ENCODE measurements around the gene RBBP4.
"Not testable (repeated sequence)": the region's sequence is repeated elsewhere in the genome, so short reads cannot be mapped to it uniquely, and the experiment has no call there.

RBBP4 gene

DNA sequence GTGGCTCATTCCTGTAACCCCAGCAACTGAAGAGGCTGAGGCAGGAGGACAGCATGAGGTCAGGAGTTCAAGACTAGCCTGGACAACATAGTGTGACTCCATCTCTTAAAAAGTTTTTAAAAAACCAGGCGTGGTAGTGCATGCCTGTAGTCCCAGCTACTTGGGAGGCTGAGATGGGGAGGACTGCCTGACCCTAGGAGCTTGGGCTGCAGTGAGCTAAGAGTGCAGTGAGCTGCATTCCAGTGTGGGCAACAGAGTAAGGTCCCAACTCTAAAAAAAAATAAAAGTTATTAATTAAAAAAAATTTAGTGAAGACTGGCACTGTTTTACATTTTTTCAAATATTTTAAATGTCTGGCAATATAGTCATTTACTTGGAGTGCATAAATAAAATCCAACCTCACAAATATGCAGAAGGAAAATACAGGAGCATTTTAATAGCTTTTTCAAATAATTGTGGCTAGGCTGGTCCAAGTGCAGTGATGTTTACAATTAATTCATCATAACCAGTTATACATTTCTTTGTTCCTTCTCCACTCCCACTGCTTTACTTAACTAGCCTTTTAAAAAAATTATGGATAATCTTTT lies 11.4 kb upstream of the RBBP4 start:
- no peak for DNase-seq (ENCODE audit: low read depth in 2 of 3, low spot score in 1 of 3)

GRCh38 chr1:32642292-32642827 lies 8.6 kb upstream of the RBBP4 start:
- DNase-seq (ENCODE audit: low read depth in 2 of 3, low spot score in 1 of 3) = not testable (repeated sequence)

GRCh38 chr1:32644426-32644825 lies 6.6 kb upstream of the RBBP4 start:
- no peak for DNase-seq (ENCODE audit: low read depth in 2 of 3, low spot score in 1 of 3)

GRCh38 chr1:32647308-32648134 lies 3.5 kb upstream of the RBBP4 start:
- no peak for DNase-seq (ENCODE audit: low read depth in 2 of 3, low spot score in 1 of 3)

DNA sequence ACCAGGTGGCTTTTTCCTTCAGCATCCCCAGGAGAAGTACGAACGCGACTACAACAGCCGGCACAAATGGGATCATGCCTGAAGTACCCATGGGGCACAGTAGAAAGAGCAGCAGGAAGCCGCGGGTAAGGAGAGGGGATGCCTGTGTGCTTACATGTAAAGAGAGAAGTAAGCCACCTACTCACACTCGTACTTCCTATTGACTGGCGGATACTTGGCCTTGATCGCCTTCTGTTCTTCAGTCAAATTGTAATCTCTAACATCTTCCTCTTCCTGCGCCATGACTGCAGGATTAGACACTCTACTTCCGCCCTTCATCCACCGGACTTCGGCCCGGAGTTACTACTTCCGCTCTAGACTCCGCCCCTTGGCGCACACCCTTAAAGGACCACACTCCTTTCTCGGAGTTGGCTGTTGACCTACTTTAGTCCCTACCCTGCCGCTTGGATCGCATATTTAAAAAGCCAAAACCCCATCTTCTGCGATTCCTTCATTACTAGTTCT lies 708 bp upstream of the RBBP4 start, which contains the start of gene ZBTB8OS:
Gene ZBTB8OS (minus strand): TSS at position 303 of the 504 bp plus-strand sequence. CDS start 21 bp downstream, at position 282.
- peak; percentile 74 to 81 (median 80) for DNase-seq (ENCODE audit: low read depth in 2 of 3, low spot score in 1 of 3)

DNA sequence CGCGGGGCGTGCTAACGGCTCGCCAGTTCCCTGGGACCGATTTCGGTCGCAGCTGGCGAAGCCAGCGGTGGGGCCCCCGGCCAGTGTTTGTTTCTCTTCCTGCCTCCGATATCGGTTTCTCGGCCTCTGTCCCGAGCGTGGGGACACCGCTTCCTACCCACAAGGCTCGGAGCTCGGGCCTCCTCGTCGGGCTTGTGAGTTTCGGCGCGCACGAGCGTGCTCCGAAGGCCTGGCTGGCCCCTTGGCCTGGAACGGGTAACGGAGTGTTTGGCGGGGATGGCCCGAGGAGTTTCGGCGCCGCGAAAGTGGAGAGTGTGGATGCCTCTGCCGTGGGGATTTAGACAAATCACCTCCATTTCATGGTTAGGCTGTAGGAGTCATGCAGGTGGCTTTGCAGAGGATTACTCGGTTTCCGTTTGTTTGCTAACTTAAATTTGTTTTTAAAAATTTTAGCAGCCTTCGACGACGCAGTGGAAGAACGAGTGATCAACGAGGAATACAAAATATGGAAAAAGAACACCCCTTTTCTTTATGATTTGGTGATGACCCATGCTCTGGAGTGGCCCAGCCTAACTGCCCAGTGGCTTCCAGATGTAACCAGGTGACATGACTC lies 559 bp downstream of the RBBP4 start:
- DNase-seq (ENCODE audit: low read depth in 2 of 3, low spot score in 1 of 3) = no peak

DNA sequence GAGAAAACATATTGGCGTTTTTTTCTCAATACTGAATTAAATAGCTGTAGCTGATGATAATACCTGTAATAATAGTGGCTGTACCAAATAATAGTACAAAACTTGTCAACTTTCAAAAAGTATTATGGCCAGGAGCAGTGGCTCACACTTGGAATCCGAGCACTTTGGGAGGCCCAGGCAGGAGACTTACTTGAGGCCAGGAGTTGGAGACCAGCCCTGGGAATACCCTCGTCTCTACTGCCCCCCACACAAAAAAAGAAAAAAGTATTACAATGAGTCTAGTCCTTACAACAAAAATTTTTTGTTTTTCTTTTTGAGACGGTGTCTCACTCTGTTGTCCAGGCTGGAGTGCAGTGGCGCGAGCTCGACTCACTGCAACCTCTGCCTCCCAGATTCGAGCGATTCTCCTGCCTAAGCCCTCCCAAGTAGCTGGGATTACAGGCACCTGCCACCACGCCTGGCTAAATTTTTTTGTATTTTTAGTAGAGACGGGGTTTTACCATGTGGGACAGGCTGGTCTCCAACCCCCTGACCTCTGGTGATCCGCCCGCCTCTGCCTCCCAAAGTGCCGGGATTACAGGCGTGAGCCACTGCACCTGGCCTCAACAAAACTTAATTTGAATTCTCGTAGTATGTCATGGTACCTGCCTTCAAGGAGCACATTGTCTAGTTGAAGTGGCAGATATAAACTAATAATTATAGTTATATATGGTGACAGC lies 1.4 kb downstream of the RBBP4 start:
- DNase-seq (ENCODE audit: low read depth in 2 of 3, low spot score in 1 of 3) = no peak

GRCh38 chr1:32659581-32659980 lies 8.6 kb downstream of the RBBP4 start:
- DNase-seq (ENCODE audit: low read depth in 2 of 3, low spot score in 1 of 3) = no peak

DNA sequence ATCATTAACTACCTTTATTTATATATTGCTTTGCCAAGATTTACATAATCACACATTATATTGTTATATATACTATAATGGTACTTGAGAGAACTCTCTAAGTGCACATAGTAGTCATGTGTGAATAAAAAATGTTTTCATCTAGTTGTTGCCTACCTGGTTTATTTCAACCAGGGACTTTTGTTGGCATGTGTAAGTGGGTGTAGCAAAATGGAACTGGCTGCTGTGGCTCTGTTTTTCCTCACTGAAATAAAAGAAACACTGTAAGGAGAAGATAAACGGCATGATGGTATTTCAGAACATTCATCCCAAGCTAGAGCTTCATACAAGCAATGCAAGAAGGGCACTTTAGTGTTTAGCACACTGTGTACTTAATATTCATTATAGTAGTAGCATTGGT lies 14.9 kb downstream of the RBBP4 start:
- no peak for DNase-seq (ENCODE audit: low read depth in 2 of 3, low spot score in 1 of 3)

DNA sequence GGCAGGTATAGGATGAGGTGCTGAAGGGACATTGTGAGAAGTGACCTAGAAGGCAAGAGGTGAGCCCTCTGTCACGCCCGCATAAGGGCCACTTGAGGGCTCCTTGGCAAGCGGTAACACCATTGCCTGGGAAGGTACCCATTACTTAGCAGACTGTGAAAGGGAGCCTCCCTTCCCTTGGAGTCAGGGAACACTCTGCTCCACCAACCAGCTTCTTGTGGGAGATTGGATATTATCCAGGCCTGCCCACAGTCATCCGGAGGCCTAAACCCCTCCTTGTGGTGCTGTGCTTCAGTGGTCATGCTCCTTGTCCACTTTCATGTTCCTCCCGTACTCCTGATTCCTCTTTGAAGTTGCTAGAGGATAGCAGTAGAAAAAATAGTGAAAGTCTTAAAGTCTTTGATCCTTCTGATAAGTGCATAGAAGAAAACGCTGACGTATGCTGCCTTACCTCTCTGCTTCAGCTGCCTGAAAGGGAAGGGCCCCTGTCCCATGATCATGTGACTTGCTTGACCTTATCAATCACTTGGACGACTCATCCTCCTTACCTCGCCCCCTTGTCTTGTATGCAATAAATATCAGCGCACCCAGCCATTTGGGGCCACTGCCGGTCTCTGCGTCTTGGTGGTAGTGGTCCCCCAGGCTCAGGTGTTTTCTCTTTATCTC lies 16.0 kb downstream of the RBBP4 start:
- no peak for DNase-seq (ENCODE audit: low read depth in 2 of 3, low spot score in 1 of 3)

DNA sequence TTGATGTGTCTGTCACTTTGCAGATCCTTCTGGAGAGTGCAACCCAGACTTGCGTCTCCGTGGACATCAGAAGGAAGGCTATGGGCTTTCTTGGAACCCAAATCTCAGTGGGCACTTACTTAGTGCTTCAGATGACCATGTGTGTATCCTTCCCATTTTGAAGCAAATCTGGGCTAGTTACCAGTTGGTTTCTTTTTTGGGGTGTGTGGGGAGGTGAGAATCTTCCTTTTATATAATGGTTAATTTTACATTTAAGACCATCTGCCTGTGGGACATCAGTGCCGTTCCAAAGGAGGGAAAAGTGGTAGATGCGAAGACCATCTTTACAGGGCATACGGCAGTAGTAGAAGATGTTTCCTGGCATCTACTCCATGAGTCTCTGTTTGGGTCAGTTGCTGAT lies 17.7 kb downstream of the RBBP4 start:
- not testable (repeated sequence) for DNase-seq (ENCODE audit: low read depth in 2 of 3, low spot score in 1 of 3)

DNA sequence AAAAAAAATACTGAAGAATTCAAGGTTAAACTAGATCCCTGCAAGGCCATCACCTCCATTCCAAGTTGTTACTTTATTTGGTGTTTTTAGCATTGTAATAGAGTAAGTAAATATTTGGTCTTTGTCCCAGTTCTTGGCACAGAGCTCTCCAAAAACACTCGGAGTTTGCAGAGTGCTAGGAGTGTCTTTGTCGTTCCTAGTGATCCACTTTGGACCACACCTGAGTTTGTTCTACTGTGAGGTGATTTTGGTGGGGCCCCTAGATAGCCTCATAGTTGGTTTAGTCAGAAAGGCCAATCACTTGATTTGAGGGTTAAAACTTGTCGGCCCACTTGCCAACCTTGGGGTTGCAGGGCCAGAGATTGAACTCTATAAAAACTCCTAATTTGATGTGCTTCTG lies 25.9 kb downstream of the RBBP4 start:
- no peak for DNase-seq (ENCODE audit: low read depth in 2 of 3, low spot score in 1 of 3)

- DNase-seq (ENCODE audit: low read depth in 2 of 3, low spot score in 1 of 3) = not testable (repeated sequence)
Observed at GRCh38 chr1:32679993-32680392, 29.0 kb downstream of the RBBP4 start.

DNA sequence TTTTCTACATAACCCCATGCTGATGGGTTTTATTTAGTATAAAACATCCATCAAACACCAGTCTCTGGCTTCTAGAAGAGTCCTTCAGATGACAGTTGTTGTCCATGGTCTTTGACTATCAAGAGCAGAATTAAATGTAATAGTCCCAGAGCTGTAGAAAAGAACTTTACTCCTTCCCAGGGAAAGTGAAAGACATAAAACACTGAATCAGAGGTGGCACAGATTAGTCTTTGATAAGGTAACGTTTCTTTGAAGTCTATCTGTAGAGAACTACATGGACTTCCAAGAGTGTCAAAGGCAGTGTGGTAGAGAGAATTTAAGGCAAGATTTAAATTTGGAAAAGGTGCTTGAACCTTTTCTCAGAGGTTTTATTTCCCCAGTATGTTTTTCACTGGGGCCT lies 29.6 kb downstream of the RBBP4 start:
- DNase-seq (ENCODE audit: low read depth in 2 of 3, low spot score in 1 of 3) = no peak

DNA sequence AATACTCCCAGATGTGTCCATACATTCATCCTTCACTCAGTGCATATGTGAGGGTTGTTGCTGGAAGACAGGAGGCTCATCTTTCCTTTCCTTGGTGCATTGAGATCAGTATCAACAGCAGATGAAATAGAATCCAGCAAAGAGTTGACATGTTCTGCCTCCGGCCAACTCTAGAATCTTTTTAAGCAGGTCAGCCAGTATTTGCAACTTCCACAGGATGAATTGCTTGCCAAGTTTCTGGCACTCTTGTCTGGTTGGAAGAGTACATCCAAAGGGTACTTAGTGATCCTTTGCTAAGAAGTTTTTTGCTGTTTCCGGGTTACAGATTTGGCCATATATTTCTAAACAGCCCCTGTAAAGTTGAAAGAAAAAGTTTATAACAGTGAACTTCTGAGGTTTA lies 30.5 kb downstream of the RBBP4 start:
- DNase-seq (ENCODE audit: low read depth in 2 of 3, low spot score in 1 of 3) = no peak

DNA sequence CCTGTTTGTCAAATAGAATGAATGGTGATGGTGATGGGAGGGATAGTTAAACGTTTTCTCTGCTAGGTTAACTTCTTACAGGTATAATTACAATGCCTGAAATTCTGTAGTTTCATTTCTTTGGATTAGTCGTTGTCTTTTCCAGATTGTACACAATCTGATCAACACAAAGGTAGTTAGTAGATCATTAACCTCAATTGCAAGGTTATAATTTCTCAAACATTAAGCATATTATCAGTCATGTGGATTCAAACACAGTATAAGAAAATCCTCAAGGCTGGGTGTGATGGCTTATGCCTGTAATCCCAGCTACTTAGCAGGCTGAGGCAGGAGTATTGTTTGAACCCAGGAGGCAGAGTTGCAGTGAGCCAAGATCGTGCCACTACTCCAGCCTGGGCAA lies 31.0 kb downstream of the RBBP4 start:
- no peak for DNase-seq (ENCODE audit: low read depth in 2 of 3, low spot score in 1 of 3)

GRCh38 chr1:32683397-32683796 lies 32.4 kb downstream of the RBBP4 start:
- DNase-seq (ENCODE audit: low read depth in 2 of 3, low spot score in 1 of 3) = no peak

DNA sequence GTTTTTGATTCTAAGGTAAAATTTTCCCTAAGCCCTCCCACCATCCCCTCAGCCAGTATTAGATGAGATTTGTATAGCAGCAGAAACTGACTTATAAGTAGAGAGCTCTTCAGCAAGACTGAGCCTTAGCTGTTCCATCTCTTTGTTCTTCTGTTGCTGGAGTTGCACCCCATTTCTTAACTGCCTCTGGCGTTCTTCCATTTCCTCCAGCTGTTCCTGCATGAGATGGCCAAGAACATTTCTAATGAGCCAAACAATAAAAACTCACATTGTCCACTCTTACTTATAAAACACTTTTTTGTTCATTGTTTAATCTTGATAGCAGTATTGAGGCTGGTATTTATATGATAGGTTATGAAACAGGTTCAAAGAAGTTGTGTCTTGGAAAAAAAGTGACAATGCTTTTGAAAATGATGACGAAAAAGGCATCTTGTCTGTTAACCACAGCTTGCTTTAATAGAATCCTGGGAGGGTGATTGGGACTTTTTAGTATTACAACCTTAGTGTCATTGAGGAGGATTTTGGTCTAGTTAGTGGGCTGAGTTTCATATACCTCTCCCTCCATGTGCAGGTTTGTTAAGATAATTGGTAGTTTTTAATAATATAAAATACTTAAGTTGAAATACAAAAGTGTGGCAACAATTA lies 33.3 kb downstream of the RBBP4 start:
- no peak for DNase-seq (ENCODE audit: low read depth in 2 of 3, low spot score in 1 of 3)

DNA sequence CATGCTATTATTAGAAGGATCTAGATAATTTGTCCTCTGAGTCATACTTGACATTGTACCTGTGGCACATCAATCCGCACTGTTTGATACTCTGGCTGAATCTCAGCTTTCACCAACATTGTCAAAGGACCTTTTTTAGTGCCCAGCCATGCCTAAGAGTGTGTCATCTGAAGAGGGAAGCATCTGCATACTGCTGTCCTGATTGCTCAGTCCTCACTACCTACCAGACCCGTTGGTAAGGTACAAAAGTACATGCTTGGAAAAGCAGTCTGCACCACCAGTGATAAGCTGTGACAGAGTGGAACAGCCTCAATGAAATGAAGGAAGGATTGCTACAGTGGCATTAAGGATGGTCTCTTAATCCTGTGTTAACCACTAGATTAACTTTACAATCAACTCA lies 34.5 kb downstream of the RBBP4 start:
- DNase-seq (ENCODE audit: low read depth in 2 of 3, low spot score in 1 of 3) = no peak

DNA sequence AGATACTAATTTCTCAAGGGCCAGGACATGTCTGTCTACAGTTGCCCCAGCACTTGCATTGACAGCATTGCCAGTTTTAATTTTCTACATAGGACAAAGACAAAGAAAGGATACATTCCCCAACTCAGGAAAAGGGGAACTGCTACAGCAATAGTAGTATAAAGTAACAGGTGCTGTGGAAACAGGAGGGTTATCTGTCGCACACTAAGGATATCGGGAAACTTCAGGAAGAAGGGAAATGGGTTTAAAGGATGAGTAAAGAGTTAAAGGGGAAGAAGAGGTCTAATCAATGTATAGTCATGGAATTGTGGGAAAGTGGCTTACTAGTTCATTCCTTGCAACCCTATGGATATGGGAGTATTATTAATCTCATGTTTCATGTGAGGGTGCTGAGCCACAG lies 35.4 kb downstream of the RBBP4 start:
- DNase-seq (ENCODE audit: low read depth in 2 of 3, low spot score in 1 of 3) = no peak

Measured in stimulated activated CD4-positive, alpha-beta T cell treated with anti-CD3 and anti-CD28 coated beads, Interleukin-12 subunit alpha, Interleukin-12 subunit beta, amount 100 ng/mL, for 48 hours (primary cell).